WTC11 (cell line): Measurements from ENCODE around the gene CILP2. TPM values are rescaled to one million over a fixed set of nuclear protein-coding genes. Genes with fewer than 3 reads are reported as not detected.

Source experiments
- ATAC-seq: fragments of 200-7000 bp; cut with Tn5 transposase; 2 replicates; pipeline ENCODE4 v1.10.0; 2021; ENCODE audit warnings: mild to moderate bottlenecking, moderate library complexity
- CTCF ChIA-PET: fragments of 300-600 bp; sonication (Branson Sonifier 250); formaldehyde crosslinking; loops from one replicate; lab custom pipeline; 2021; ENCODE audit warnings: antibody characterized with exemption; lab: Charles Lee
- POLR2A ChIA-PET: fragments of 350-600 bp; sonication (Branson Sonifier 250); formaldehyde crosslinking; loops from one replicate; lab custom pipeline; 2021; ENCODE audit warnings: antibody characterized with exemption; lab: Charles Lee
- DNase-seq: peaks from one replicate; pipeline ENCODE4 v3.0.0; 2021; ENCODE audit warnings: low spot score
- H3K27ac Mint-ChIP-seq: 2 replicates; pipeline ENCODE4 v1.8.0; 2021; ENCODE audit warnings: mixed read lengths
- H3K27me3 Mint-ChIP-seq: 2 replicates; pipeline ENCODE4 v1.8.0; 2021; ENCODE audit warnings: low read depth, mild to moderate bottlenecking, moderate library complexity, mixed read lengths
- H3K36me3 Mint-ChIP-seq: 2 replicates; pipeline ENCODE4 v1.8.0; 2021; ENCODE audit warnings: mixed read lengths
- H3K4me1 Mint-ChIP-seq: 2 replicates; pipeline ENCODE4 v1.8.0; 2022; ENCODE audit warnings: mixed read lengths
- H3K4me3 Mint-ChIP-seq: 2 replicates; pipeline ENCODE4 v1.8.0; 2021; ENCODE audit warnings: mild to moderate bottlenecking, moderate library complexity, mixed read lengths
- H3K9me3 Mint-ChIP-seq: 2 replicates; pipeline ENCODE4 v1.8.0; 2021; ENCODE audit warnings: mixed read lengths
- CREB1 ChIP-seq: sonication (generic); formaldehyde crosslinking; IDR thresholded peaks from 2 replicates; pipeline ENCODE4 v1.8.0; 2023; ENCODE audit warnings: mild to moderate bottlenecking, missing genetic modification reagents
- EMX1 ChIP-seq: fragments of 250-450 bp; sonication (Bioruptor Pico); IDR thresholded peaks from 2 replicates; pipeline ENCODE4 v1.8.0; 2021; ENCODE audit warnings: mild to moderate bottlenecking
- ESRRA ChIP-seq: sonication (generic); formaldehyde crosslinking; IDR thresholded peaks from 2 replicates; pipeline ENCODE4 v1.8.1; 2022; ENCODE audit warnings: mild to moderate bottlenecking, missing genetic modification reagents, borderline replicate concordance
- HMGA2 ChIP-seq: fragments of 250-450 bp; sonication (Bioruptor Pico); IDR thresholded peaks from 2 replicates; pipeline ENCODE4 v1.4.0; 2021; ENCODE audit warnings: mild to moderate bottlenecking, moderate library complexity
- NR2C2 ChIP-seq: sonication (generic); formaldehyde crosslinking; IDR thresholded peaks from 2 replicates; pipeline ENCODE4 v1.8.0; 2022; ENCODE audit warnings: mild to moderate bottlenecking, missing genetic modification reagents
- OVOL2 ChIP-seq: fragments of 250-450 bp; sonication (Bioruptor Pico); IDR thresholded peaks from 2 replicates; pipeline ENCODE4 v1.9.0; 2021; ENCODE audit warnings: mild to moderate bottlenecking, borderline replicate concordance
- SMAD4 ChIP-seq: sonication (generic); formaldehyde crosslinking; IDR thresholded peaks from 2 replicates; pipeline ENCODE4 v1.8.0; 2022; ENCODE audit warnings: mild to moderate bottlenecking, missing genetic modification reagents
- SOX15 ChIP-seq: fragments of 250-450 bp; sonication (Bioruptor Pico); IDR thresholded peaks from 2 replicates; pipeline ENCODE4 v1.9.0; 2021; ENCODE audit warnings: mild to moderate bottlenecking
- SP1 ChIP-seq: sonication (generic); formaldehyde crosslinking; conservative IDR thresholded peaks from 2 replicates; pipeline ENCODE4 v1.8.1; 2022; ENCODE audit warnings: missing genetic modification reagents
- TEAD1 ChIP-seq: sonication (generic); formaldehyde crosslinking; IDR thresholded peaks from 2 replicates; pipeline ENCODE4 v1.8.0; 2022; ENCODE audit warnings: mild to moderate bottlenecking, missing genetic modification reagents
- ZNF263 ChIP-seq: sonication (generic); formaldehyde crosslinking; IDR thresholded peaks from 2 replicates; pipeline ENCODE4 v1.8.1; 2022; ENCODE audit warnings: low read depth, mild to moderate bottlenecking, moderate library complexity, missing genetic modification reagents
- ZNF317 ChIP-seq: sonication (generic); formaldehyde crosslinking; IDR thresholded peaks from 2 replicates; pipeline ENCODE4 v1.8.1; 2023; ENCODE audit warnings: low read depth, mild to moderate bottlenecking, moderate library complexity, missing genetic modification reagents, borderline replicate concordance
- ZNF671 ChIP-seq: fragments of 250-450 bp; sonication (Bioruptor Pico); IDR thresholded peaks from 2 replicates; pipeline ENCODE4 v1.8.0; 2021; ENCODE audit warnings: mild to moderate bottlenecking
- total RNA-seq: library from RNA; stranded (reverse); gene quantifications from 3 replicates; pipeline ENCODE4 v1.2.3, GENCODE V29; 2021
- TF ChIP-seq, protein P1 (sequence below): sonication (generic); formaldehyde crosslinking; IDR thresholded peaks from 2 replicates; pipeline ENCODE4 v1.8.0; 2023; ENCODE audit warnings: missing genetic modification reagents
- TF ChIP-seq, protein P2 (sequence below): sonication (generic); formaldehyde crosslinking; IDR thresholded peaks from 2 replicates; pipeline ENCODE4 v1.8.1; 2023; ENCODE audit warnings: mild to moderate bottlenecking, missing genetic modification reagents
- TF ChIP-seq, protein P3 (sequence below): sonication (generic); formaldehyde crosslinking; IDR thresholded peaks from 2 replicates; pipeline ENCODE4 v1.8.0; 2022; ENCODE audit warnings: mild to moderate bottlenecking, missing genetic modification reagents
- TF ChIP-seq, protein P4 (sequence below): sonication (generic); formaldehyde crosslinking; IDR thresholded peaks from 2 replicates; pipeline ENCODE4 v1.8.1; 2023; ENCODE audit warnings: mild to moderate bottlenecking, missing genetic modification reagents, moderate library complexity
- TF ChIP-seq, protein P5 (sequence below): sonication (generic); formaldehyde crosslinking; IDR thresholded peaks from 2 replicates; pipeline ENCODE4 v1.8.0; 2023; ENCODE audit warnings: missing genetic modification reagents, mild to moderate bottlenecking, borderline replicate concordance
- TF ChIP-seq, protein P6 (sequence below): sonication (generic); formaldehyde crosslinking; IDR thresholded peaks from 2 replicates; pipeline ENCODE4 v1.8.1; 2023; ENCODE audit warnings: mild to moderate bottlenecking, missing genetic modification reagents
- TF ChIP-seq, protein P7 (sequence below): sonication (generic); formaldehyde crosslinking; IDR thresholded peaks from 2 replicates; pipeline ENCODE4 v1.8.1; 2023; ENCODE audit warnings: mild to moderate bottlenecking, moderate library complexity, missing genetic modification reagents
- TF ChIP-seq, protein P8 (sequence below): sonication (generic); formaldehyde crosslinking; IDR thresholded peaks from 2 replicates; pipeline ENCODE4 v1.8.0; 2023; ENCODE audit warnings: mild to moderate bottlenecking, missing genetic modification reagents

Gene CILP2
- total RNA-seq, 1 experiment from 2014 or later = 7.9 TPM

DNA sequence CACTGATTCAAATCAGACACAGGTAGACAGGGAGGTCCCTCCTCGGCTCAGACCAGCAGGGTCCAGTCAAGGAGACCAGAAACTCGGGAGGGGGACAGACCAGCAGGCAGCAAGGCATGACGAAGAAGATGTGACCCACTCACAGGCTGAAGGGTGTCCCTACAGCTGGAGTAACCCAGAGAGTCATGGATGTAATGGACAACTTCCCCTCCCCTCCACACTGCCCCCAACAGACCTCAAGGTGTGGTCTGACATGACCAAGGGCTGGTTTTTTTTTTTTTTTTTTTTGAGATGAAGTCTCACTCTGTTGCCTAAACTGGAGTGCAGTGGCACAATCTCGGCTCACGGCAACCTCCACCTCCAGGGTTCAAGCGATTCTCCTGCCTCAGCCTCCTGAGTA is 46.3 kb downstream of the CILP2 start (continued):
- TF ChIP-seq, protein P1, sequence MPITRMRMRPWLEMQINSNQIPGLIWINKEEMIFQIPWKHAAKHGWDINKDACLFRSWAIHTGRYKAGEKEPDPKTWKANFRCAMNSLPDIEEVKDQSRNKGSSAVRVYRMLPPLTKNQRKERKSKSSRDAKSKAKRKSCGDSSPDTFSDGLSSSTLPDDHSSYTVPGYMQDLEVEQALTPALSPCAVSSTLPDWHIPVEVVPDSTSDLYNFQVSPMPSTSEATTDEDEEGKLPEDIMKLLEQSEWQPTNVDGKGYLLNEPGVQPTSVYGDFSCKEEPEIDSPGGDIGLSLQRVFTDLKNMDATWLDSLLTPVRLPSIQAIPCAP (CRISPR knock-in tag) = no peak
- TF ChIP-seq EMX1 (CRISPR knock-in tag) (no peak), CREB1 (CRISPR knock-in tag) (no peak)
- TF ChIP-seq, protein P2, sequence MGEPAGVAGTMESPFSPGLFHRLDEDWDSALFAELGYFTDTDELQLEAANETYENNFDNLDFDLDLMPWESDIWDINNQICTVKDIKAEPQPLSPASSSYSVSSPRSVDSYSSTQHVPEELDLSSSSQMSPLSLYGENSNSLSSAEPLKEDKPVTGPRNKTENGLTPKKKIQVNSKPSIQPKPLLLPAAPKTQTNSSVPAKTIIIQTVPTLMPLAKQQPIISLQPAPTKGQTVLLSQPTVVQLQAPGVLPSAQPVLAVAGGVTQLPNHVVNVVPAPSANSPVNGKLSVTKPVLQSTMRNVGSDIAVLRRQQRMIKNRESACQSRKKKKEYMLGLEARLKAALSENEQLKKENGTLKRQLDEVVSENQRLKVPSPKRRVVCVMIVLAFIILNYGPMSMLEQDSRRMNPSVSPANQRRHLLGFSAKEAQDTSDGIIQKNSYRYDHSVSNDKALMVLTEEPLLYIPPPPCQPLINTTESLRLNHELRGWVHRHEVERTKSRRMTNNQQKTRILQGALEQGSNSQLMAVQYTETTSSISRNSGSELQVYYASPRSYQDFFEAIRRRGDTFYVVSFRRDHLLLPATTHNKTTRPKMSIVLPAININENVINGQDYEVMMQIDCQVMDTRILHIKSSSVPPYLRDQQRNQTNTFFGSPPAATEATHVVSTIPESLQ = no peak

DNA sequence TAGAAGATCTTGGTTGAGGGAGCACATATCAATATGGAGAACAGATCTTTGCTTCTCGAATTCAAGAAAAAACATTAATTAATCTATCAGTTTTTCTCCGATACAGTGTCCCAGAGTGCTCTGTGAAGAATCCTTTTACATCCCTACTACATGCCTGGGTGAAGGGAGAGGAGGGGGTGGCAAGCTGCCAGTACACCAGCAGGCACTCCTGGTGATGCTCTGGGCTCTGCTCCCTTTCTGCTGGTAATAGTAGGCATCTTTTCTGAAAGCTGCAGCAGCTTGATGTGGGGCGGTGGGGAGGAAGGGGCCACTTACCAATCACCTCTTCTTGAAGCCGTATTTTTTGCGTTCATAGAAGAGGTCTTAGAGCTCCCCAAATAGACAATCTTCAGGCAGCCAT is 49.7 kb downstream of the CILP2 start:
- H3K4me1 Mint-ChIP-seq = peaks cover 16% of the 10 kb centered on the region
- H3K27me3 Mint-ChIP-seq = no peaks in the 10 kb centered on the region
- H3K36me3 Mint-ChIP-seq = no peaks in the 10 kb centered on the region
- ChIA-PET POLR2A (no interaction called here), CTCF (interaction anchor here (1.2 to 1.6 kb wide), 2 partner anchors 33 to 35 kb away, joined by 5 read pairs; no protein-coding TSS in a partner anchor)
- no peak for ATAC-seq
- no peak overlapping the region for H3K27ac Mint-ChIP-seq
- H3K4me3 Mint-ChIP-seq = no peak overlapping the region
- H3K9me3 Mint-ChIP-seq = no peaks in the 10 kb centered on the region
- no peak for DNase-seq
- TF ChIP-seq, protein P3, sequence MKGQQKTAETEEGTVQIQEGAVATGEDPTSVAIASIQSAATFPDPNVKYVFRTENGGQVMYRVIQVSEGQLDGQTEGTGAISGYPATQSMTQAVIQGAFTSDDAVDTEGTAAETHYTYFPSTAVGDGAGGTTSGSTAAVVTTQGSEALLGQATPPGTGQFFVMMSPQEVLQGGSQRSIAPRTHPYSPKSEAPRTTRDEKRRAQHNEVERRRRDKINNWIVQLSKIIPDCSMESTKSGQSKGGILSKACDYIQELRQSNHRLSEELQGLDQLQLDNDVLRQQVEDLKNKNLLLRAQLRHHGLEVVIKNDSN (CRISPR knock-in tag) = no peak
- TF ChIP-seq SMAD4 (CRISPR knock-in tag) (no peak), ZNF263 (CRISPR knock-in tag) (no peak), TEAD1 (CRISPR knock-in tag) (no peak), ZNF317 (CRISPR knock-in tag) (no peak), OVOL2 (CRISPR knock-in tag) (no peak), NR2C2 (no peak), SOX15 (CRISPR knock-in tag) (no peak), SP1 (CRISPR knock-in tag) (no peak), ESRRA (no peak), HMGA2 (no peak), ZNF671 (CRISPR knock-in tag) (no peak)
- TF ChIP-seq, protein P4, sequence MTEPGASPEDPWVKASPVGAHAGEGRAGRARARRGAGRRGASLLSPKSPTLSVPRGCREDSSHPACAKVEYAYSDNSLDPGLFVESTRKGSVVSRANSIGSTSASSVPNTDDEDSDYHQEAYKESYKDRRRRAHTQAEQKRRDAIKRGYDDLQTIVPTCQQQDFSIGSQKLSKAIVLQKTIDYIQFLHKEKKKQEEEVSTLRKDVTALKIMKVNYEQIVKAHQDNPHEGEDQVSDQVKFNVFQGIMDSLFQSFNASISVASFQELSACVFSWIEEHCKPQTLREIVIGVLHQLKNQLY (CRISPR knock-in tag) = no peak
- TF ChIP-seq, protein P5, sequence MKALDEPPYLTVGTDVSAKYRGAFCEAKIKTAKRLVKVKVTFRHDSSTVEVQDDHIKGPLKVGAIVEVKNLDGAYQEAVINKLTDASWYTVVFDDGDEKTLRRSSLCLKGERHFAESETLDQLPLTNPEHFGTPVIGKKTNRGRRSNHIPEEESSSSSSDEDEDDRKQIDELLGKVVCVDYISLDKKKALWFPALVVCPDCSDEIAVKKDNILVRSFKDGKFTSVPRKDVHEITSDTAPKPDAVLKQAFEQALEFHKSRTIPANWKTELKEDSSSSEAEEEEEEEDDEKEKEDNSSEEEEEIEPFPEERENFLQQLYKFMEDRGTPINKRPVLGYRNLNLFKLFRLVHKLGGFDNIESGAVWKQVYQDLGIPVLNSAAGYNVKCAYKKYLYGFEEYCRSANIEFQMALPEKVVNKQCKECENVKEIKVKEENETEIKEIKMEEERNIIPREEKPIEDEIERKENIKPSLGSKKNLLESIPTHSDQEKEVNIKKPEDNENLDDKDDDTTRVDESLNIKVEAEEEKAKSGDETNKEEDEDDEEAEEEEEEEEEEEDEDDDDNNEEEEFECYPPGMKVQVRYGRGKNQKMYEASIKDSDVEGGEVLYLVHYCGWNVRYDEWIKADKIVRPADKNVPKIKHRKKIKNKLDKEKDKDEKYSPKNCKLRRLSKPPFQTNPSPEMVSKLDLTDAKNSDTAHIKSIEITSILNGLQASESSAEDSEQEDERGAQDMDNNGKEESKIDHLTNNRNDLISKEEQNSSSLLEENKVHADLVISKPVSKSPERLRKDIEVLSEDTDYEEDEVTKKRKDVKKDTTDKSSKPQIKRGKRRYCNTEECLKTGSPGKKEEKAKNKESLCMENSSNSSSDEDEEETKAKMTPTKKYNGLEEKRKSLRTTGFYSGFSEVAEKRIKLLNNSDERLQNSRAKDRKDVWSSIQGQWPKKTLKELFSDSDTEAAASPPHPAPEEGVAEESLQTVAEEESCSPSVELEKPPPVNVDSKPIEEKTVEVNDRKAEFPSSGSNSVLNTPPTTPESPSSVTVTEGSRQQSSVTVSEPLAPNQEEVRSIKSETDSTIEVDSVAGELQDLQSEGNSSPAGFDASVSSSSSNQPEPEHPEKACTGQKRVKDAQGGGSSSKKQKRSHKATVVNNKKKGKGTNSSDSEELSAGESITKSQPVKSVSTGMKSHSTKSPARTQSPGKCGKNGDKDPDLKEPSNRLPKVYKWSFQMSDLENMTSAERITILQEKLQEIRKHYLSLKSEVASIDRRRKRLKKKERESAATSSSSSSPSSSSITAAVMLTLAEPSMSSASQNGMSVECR = no peak
- TF ChIP-seq, protein P6, sequence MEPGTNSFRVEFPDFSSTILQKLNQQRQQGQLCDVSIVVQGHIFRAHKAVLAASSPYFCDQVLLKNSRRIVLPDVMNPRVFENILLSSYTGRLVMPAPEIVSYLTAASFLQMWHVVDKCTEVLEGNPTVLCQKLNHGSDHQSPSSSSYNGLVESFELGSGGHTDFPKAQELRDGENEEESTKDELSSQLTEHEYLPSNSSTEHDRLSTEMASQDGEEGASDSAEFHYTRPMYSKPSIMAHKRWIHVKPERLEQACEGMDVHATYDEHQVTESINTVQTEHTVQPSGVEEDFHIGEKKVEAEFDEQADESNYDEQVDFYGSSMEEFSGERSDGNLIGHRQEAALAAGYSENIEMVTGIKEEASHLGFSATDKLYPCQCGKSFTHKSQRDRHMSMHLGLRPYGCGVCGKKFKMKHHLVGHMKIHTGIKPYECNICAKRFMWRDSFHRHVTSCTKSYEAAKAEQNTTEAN (CRISPR knock-in tag) = no peak
- TF ChIP-seq, protein P7, sequence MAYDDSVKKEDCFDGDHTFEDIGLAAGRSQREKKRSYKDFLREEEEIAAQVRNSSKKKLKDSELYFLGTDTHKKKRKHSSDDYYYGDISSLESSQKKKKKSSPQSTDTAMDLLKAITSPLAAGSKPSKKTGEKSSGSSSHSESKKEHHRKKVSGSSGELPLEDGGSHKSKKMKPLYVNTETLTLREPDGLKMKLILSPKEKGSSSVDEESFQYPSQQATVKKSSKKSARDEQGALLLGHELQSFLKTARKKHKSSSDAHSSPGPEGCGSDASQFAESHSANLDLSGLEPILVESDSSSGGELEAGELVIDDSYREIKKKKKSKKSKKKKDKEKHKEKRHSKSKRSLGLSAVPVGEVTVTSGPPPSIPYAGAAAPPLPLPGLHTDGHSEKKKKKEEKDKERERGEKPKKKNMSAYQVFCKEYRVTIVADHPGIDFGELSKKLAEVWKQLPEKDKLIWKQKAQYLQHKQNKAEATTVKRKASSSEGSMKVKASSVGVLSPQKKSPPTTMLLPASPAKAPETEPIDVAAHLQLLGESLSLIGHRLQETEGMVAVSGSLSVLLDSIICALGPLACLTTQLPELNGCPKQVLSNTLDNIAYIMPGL (CRISPR knock-in tag) = no peak
- TF ChIP-seq, protein P8, sequence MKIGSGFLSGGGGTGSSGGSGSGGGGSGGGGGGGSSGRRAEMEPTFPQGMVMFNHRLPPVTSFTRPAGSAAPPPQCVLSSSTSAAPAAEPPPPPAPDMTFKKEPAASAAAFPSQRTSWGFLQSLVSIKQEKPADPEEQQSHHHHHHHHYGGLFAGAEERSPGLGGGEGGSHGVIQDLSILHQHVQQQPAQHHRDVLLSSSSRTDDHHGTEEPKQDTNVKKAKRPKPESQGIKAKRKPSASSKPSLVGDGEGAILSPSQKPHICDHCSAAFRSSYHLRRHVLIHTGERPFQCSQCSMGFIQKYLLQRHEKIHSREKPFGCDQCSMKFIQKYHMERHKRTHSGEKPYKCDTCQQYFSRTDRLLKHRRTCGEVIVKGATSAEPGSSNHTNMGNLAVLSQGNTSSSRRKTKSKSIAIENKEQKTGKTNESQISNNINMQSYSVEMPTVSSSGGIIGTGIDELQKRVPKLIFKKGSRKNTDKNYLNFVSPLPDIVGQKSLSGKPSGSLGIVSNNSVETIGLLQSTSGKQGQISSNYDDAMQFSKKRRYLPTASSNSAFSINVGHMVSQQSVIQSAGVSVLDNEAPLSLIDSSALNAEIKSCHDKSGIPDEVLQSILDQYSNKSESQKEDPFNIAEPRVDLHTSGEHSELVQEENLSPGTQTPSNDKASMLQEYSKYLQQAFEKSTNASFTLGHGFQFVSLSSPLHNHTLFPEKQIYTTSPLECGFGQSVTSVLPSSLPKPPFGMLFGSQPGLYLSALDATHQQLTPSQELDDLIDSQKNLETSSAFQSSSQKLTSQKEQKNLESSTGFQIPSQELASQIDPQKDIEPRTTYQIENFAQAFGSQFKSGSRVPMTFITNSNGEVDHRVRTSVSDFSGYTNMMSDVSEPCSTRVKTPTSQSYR (CRISPR knock-in tag) = no peak
